Activated CD4-positive, alpha-beta memory T cell treated with anti-CD3 and anti-CD28 coated beads for 36 hours (primary cell): ENCODE measurements around the gene PLBD2. TPM values are rescaled to one million over a fixed set of nuclear protein-coding genes. Genes with fewer than 3 reads are reported as not detected.
A peak's percentile ranks its signal among the peaks of the same experiment; 100 is the strongest.

Experiments used
- CTCF ChIA-PET: fragments of 350-600 bp; sonication (Branson Sonifier 250); formaldehyde crosslinking; loops from one replicate; lab custom pipeline; 2021; ENCODE audit warnings: antibody characterized with exemption, inconsistent platforms; lab: Charles Lee
- POLR2A ChIA-PET: fragments of 350-600 bp; sonication (Branson Sonifier 250); formaldehyde crosslinking; loops from one replicate; lab custom pipeline; 2021; ENCODE audit warnings: antibody characterized with exemption; lab: Charles Lee
- DNase-seq: peaks from one replicate; pipeline ENCODE4 v3.0.0-alpha.2; 2020
- H3K27ac Mint-ChIP-seq: one replicate; pipeline ENCODE4 v1.8.0; 2021; ENCODE audit warnings: mixed read lengths
- H3K27me3 Mint-ChIP-seq: one replicate; pipeline ENCODE4 v1.8.0; 2021; ENCODE audit warnings: mixed read lengths
- H3K36me3 Mint-ChIP-seq: one replicate; pipeline ENCODE4 v1.8.0; 2021; ENCODE audit warnings: mixed read lengths
- H3K4me1 Mint-ChIP-seq: one replicate; pipeline ENCODE4 v1.8.0; 2021; ENCODE audit warnings: low read depth, mixed read lengths
- H3K4me3 Mint-ChIP-seq: one replicate; pipeline ENCODE4 v1.8.0; 2021; ENCODE audit warnings: mild to moderate bottlenecking, mixed read lengths
- H3K9me3 Mint-ChIP-seq: one replicate; pipeline ENCODE4 v1.8.0; 2021; ENCODE audit warnings: mixed read lengths
- intact Hi-C: fragments of 100-400 bp; cut with micrococcal nuclease; formaldehyde crosslinking; loops from one replicate; pipeline ENCODE4 v1.15.1; 2023
- total RNA-seq, 2 experiments: library from RNA; stranded (reverse); gene quantifications; one replicate each; pipeline ENCODE4 v1.2.3, GENCODE V29; 2021

PLBD2 gene
- total RNA-seq: 10 to 100 TPM; 18.3 to 18.8 TPM

- CTCF ChIA-PET: no interaction called here
- intact Hi-C loops: loop anchor here (1.0 to 2.0 kb wide), 6 partner anchors 23 to 604 kb away; partner anchors contain the start of genes DDX54, OAS2, RITA1 and SLC8B1
- peak; percentile 97 for DNase-seq
- Mint-ChIP-seq H3K4me3 (peak within 1 kb of the TSS; percentile 82), H3K36me3 (no peaks in the 10 kb centered on the region), H3K27ac (peak within 1 kb of the TSS; percentile 88), H3K4me1 (peaks cover 13% of the 10 kb centered on the region), H3K9me3 (no peaks in the 10 kb centered on the region), H3K27me3 (no peaks in the 10 kb centered on the region)
- POLR2A ChIA-PET: interaction anchor here (1.8 kb wide), 1 partner anchor 24 kb away, joined by 7 read pairs; the partner anchor contains the start of gene SLC8B1
Measured at GRCh38 chr12:113358381-113359132, at the start of gene PLBD2. Gene PLBD2, plus strand, starts transcription at chr12:113358587. Its CDS starts 14 bp downstream, at chr12:113358601.

- no peaks in the 10 kb centered on the region for H3K9me3 Mint-ChIP-seq
- no peak overlapping the region for H3K4me3 Mint-ChIP-seq
- H3K27ac Mint-ChIP-seq: no peak overlapping the region
- CTCF ChIA-PET: interaction anchor here (1.6 kb wide), 1 partner anchor 13 kb away, joined by 6 read pairs; no protein-coding TSS in a partner anchor
- POLR2A ChIA-PET: no interaction called here
- intact Hi-C loops: no loop called here
- DNase-seq: peak; percentile 22
- H3K36me3 Mint-ChIP-seq: peaks cover 30% of the 10 kb centered on the region
- H3K4me1 Mint-ChIP-seq: no peaks in the 10 kb centered on the region
- H3K27me3 Mint-ChIP-seq: no peaks in the 10 kb centered on the region
Measured at GRCh38 chr12:113310489-113310888, 47.9 kb upstream of the PLBD2 start.

- DNase-seq: no peak
- Mint-ChIP-seq H3K36me3 (peaks cover 40% of the 10 kb centered on the region), H3K4me3 (no peak overlapping the region), H3K27ac (no peak overlapping the region), H3K27me3 (no peaks in the 10 kb centered on the region), H3K4me1 (no peaks in the 10 kb centered on the region), H3K9me3 (no peaks in the 10 kb centered on the region)
- intact Hi-C loops: no loop called here
- ChIA-PET POLR2A (no interaction called here), CTCF (interaction anchor here (1.3 kb wide), 1 partner anchor 111 kb away, joined by 3 read pairs; no protein-coding TSS in a partner anchor)
Measured at GRCh38 chr12:113314121-113314529, 44.3 kb upstream of the PLBD2 start.

GRCh38 chr12:113315358-113315757, 43.0 kb upstream of the PLBD2 start:
- Mint-ChIP-seq H3K4me1 (no peaks in the 10 kb centered on the region), H3K9me3 (no peaks in the 10 kb centered on the region), H3K4me3 (no peak overlapping the region), H3K27me3 (no peaks in the 10 kb centered on the region), H3K27ac (no peak overlapping the region), H3K36me3 (peaks cover 43% of the 10 kb centered on the region)
- POLR2A ChIA-PET: no interaction called here
- DNase-seq: no peak
- intact Hi-C loops: no loop called here
- CTCF ChIA-PET: no interaction called here

GRCh38 chr12:113316155-113316554, 42.2 kb upstream of the PLBD2 start:
- Mint-ChIP-seq H3K36me3 (peaks cover 39% of the 10 kb centered on the region), H3K27ac (no peak overlapping the region), H3K27me3 (no peaks in the 10 kb centered on the region), H3K4me3 (no peak overlapping the region), H3K9me3 (no peaks in the 10 kb centered on the region), H3K4me1 (no peaks in the 10 kb centered on the region)
- ChIA-PET CTCF (interaction anchor here (0.5 to 1.2 kb wide), 2 partner anchors 47 to 117 kb away, joined by 3 read pairs; no protein-coding TSS in a partner anchor), POLR2A (no interaction called here)
- DNase-seq: no peak
- intact Hi-C loops: no loop called here

GRCh38 chr12:113317122-113317521, 41.3 kb upstream of the PLBD2 start:
- ChIA-PET CTCF (interaction anchor here (1.2 kb wide), 1 partner anchor 46 kb away, joined by 3 read pairs; no protein-coding TSS in a partner anchor), POLR2A (no interaction called here)
- Mint-ChIP-seq H3K4me3 (no peak overlapping the region), H3K27ac (no peak overlapping the region), H3K27me3 (no peaks in the 10 kb centered on the region), H3K4me1 (no peaks in the 10 kb centered on the region), H3K36me3 (peaks cover 41% of the 10 kb centered on the region), H3K9me3 (peaks cover 2% of the 10 kb centered on the region)
- intact Hi-C loops: no loop called here
- DNase-seq: no peak

GRCh38 chr12:113318046-113318656, 40.2 kb upstream of the PLBD2 start:
- intact Hi-C loops: no loop called here
- POLR2A ChIA-PET: no interaction called here
- DNase-seq: no peak
- H3K27ac Mint-ChIP-seq: no peak overlapping the region
- peaks cover 3% of the 10 kb centered on the region for H3K4me1 Mint-ChIP-seq
- no peak overlapping the region for H3K4me3 Mint-ChIP-seq
- H3K9me3 Mint-ChIP-seq: peaks cover 5% of the 10 kb centered on the region
- CTCF ChIA-PET: no interaction called here
- no peaks in the 10 kb centered on the region for H3K27me3 Mint-ChIP-seq
- peaks cover 45% of the 10 kb centered on the region for H3K36me3 Mint-ChIP-seq

- POLR2A ChIA-PET: no interaction called here
- Mint-ChIP-seq H3K4me3 (no peak overlapping the region), H3K27me3 (no peaks in the 10 kb centered on the region), H3K9me3 (peaks cover 5% of the 10 kb centered on the region), H3K36me3 (peaks cover 44% of the 10 kb centered on the region), H3K27ac (no peak overlapping the region), H3K4me1 (peaks cover 6% of the 10 kb centered on the region)
- intact Hi-C loops: no loop called here
- DNase-seq: no peak
- CTCF ChIA-PET: no interaction called here
Measured at GRCh38 chr12:113318900-113319628, 39.3 kb upstream of the PLBD2 start.

- peaks cover 37% of the 10 kb centered on the region for H3K36me3 Mint-ChIP-seq
- no peak for DNase-seq
- CTCF ChIA-PET: no interaction called here
- intact Hi-C loops: no loop called here
- no peaks in the 10 kb centered on the region for H3K27me3 Mint-ChIP-seq
- H3K4me3 Mint-ChIP-seq: no peak overlapping the region
- POLR2A ChIA-PET: no interaction called here
- H3K4me1 Mint-ChIP-seq: peaks cover 6% of the 10 kb centered on the region
- H3K27ac Mint-ChIP-seq: no peak overlapping the region
- peaks cover 5% of the 10 kb centered on the region for H3K9me3 Mint-ChIP-seq
Measured at GRCh38 chr12:113320401-113320800, 38.0 kb upstream of the PLBD2 start.

- ChIA-PET CTCF (interaction anchor here (1.0 to 1.8 kb wide), 2 partner anchors 12 to 103 kb away, joined by 3 to 6 read pairs; no protein-coding TSS in a partner anchor), POLR2A (no interaction called here)
- Mint-ChIP-seq H3K27ac (no peak overlapping the region), H3K4me3 (no peak overlapping the region), H3K27me3 (no peaks in the 10 kb centered on the region), H3K36me3 (peaks cover 36% of the 10 kb centered on the region), H3K4me1 (peaks cover 6% of the 10 kb centered on the region), H3K9me3 (peaks cover 5% of the 10 kb centered on the region)
- DNase-seq: no peak
- intact Hi-C loops: no loop called here
Measured at GRCh38 chr12:113322343-113322742, 36.0 kb upstream of the PLBD2 start.

GRCh38 chr12:113325916-113326315, 32.5 kb upstream of the PLBD2 start:
- intact Hi-C loops: no loop called here
- no peak overlapping the region for H3K27ac Mint-ChIP-seq
- peaks cover 5% of the 10 kb centered on the region for H3K9me3 Mint-ChIP-seq
- peaks cover 12% of the 10 kb centered on the region for H3K4me1 Mint-ChIP-seq
- CTCF ChIA-PET: interaction anchor here (1.2 kb wide), 1 partner anchor 99 kb away, joined by 5 read pairs; no protein-coding TSS in a partner anchor
- H3K4me3 Mint-ChIP-seq: no peak overlapping the region
- peaks cover 24% of the 10 kb centered on the region for H3K36me3 Mint-ChIP-seq
- H3K27me3 Mint-ChIP-seq: no peaks in the 10 kb centered on the region
- POLR2A ChIA-PET: interaction anchor here (0.5 kb wide), 1 partner anchor 140 kb away, joined by 3 read pairs; the partner anchor contains the start of genes DDX54 and RITA1
- no peak for DNase-seq
